TTC549 (cell line): ENCODE data around the gene SLC6A4.
"Not testable (repeated sequence)": the region's sequence is repeated elsewhere in the genome, so short reads cannot be mapped to it uniquely, and the experiment has no call there.

Experiments used
- FAIRE-seq: peaks from 2 replicates; lab custom pipeline; 2012; peaks lifted over from hg19 to GRCh38; lab: Jason Lieb, UNC

Gene SLC6A4

GRCh38 chr17:30219315-30219714, 16.2 kb downstream of the SLC6A4 start:
- no peak for FAIRE-seq

DNA sequence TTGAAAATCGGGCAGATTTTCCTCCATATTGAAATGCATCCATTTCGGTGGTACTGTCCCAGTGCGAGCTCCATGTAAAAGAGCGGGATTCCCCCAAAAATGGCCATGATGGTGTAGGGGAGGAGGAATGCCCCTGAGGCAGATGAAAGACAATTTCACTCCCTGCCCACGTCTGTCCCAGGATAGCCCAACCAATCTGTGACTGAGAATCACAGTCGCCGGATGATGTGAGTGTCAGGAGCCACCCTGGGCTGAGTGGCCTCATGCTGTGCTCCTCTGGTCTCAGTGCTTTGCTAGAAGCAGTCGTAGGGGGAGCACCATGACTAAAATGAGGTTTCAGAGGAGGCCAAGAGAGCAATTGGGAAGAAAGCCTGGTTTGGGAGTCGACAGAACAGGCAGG, 16.7 kb downstream of the SLC6A4 start:
- no peak for FAIRE-seq

DNA sequence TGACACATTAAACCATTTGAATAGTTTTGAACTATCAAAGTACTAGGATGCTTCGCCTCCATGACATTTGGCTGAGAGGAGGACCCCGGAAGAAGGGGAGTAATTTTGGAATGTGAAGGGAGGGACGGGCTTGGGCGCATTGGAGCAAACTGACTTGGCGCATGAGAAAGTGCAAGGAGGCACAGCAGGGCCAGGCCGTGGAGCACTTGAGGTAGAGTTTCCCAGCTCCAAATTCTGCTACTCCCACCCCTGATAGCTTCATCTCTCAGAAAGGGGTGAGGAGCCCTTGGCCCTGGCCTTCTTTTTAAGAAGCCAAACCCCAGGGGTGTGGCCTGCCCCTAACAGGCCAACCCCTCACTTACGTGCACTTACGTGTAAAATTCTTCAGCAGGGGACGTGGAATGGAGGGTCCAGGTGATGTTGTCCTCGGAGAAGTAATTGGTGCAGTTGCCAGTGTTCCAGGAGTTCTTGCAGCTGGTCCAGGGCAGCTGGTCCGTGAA, 17.7 kb downstream of the SLC6A4 start:
- no peak for FAIRE-seq

GRCh38 chr17:30217054-30217453, 18.4 kb downstream of the SLC6A4 start:
- FAIRE-seq, result no peak

DNA sequence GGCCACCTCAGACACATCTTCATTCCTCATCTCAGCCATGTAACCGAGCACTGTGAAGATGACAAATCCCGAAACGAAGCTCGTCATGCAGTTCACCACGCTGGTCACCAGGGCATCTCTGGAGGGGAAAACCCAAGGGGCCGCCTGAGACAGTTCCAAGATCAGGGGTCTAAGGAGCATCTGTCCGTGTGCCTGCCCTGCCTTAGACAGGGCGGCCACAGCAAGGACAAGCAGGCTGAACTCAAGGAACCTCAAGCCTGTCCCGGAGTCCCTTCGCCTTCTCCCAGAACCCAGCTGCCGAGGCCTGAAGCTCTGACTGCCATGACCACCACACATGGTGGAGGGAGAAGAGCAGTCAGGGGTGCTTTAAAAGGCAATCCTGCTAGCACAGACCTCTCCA, 22.7 kb downstream of the SLC6A4 start:
- FAIRE-seq, result no peak

GRCh38 chr17:30211371-30211770, 24.1 kb downstream of the SLC6A4 start:
- FAIRE-seq, result no peak

DNA sequence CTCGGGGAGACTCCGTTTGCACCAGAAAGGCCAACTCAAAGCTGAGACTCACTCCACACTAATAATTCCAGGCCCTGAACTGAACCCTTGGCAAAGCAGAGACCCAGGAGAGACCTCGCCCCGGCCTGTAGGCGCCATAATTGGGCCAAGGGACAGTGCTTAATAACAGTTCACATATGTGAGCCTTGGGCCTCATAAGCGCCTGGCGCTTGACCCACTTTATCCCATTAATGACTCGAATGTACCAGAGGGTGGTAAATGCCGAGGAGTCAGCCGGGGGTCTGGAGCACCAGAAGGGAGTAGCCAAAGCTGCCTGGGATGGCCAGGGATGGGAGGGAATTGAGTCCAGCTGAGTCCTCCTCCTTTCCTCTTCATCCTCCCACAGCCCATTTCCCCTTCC, 24.6 kb downstream of the SLC6A4 start:
- no peak for FAIRE-seq

DNA sequence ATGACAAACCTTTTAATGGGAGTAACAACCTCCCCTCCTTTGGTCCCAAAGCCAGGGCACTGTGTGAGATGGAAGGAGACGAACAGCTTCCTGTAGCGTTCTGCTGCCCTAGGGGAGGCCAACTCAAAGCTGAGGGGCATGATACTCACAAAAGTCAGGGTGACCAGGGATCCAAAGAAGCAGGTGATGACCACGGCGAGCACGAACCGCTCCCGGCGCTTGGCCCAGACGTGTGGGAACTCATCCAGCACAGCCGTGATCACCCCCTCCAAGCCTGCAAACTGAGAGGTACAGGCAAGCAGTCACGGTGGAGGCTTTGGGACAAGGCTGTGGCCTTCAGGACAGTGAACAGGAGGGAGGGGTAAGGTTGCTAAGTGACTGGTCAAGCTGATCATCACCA, 25.1 kb downstream of the SLC6A4 start:
- no peak for FAIRE-seq

DNA sequence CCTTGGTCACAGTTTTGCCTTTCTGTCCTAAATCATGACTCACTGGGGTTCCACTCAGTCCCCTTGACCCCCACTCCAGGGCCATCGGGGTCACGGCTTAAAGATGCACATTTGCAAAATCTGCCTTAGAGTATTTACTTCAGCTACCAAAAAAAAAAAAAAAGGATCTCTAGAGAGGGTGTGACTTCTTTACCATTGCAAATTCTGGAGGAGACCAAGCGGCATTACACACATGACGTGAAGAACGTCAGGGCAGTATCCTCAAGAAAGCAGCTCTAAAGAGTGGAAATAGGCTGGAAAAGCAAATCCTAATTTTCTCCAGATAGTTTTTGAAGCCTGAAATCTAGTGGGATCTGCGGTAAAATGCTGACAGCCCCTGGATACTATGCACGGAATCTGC, 25.6 kb downstream of the SLC6A4 start:
- FAIRE-seq, result no peak

DNA sequence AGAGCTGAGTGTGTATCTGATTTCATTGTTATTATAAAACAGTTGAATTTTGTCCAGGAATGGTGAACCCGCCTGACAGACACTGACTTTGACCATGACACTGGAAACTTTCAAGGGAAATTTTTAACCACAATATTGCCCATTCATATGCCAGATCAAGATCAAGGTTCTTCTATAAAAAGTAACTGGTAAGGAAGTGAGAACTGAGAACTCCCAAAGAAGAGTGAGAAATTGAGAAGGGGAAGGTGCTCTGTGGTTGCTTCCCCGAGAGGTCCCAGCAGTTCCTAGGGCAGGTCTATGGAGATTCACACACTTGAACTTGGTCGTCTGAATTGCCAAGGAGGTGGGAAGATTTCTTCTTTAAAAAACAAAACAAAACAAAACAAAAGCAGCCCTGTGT, 27.3 kb downstream of the SLC6A4 start:
- FAIRE-seq, result no peak

DNA sequence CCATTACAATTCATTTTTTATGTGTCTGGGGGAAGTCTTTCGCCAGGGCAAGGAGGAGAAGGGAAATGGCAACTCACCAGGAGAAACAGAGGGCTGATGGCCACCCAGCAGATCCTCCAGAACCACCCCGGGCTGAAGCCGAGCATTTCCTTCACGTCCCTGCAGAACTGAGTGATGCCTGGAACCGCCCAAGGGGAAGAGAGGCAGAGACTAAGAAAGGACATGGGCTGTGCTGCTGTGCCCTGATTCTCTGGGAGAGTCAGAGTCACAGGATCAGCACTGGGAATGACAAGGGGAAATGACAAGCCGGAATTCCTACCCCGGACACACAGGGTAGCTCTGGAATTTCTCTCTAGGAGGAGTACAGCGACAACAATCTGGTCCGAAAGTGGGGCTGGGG, 27.8 kb downstream of the SLC6A4 start:
- no peak for FAIRE-seq

DNA sequence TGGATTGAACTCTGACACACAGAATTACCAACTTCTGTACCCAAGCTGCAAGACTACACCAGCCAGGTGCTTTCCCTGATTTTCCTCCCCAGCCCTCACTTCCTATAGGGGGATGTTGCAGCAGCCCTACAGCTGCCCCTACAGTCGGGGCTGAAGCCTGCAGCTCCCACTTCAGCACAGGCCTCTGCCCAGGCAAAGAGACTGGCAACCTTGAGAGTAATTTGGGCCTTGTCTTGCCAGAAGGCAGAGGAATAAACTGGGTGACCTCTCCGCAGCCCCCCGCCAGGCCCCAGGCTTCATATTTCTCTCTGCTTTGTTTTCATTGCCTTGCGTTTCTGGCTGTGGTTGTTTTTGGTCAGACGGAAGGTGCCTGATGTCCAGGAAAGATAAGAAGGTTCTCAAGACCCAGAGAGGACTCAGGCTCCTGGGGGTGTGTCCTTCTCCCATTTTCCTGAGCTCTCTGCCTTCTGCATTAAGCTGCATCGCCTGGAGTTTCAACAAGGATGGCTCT, 32.0 kb downstream of the SLC6A4 start:
- FAIRE-seq, result no peak

DNA sequence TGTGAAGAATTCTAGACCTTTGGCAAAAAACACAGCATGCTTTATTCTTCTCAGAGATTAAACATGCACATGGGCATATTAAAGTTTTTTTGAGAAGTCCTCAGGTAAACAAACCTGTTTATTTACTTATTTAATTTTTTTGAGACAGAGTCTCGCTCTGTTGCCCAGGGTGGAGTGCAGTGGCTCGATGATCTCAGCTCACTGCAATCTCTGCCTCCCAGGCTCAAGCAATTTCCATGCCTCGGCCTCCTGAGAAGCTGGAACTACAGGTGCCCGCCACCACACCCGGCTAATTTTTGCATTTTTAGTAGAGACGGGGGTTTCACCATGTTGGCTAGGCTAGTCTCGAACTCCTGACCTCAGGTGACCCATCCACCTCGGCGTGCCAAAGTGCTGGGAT, 34.8 kb downstream of the SLC6A4 start:
- not testable (repeated sequence) for FAIRE-seq

DNA sequence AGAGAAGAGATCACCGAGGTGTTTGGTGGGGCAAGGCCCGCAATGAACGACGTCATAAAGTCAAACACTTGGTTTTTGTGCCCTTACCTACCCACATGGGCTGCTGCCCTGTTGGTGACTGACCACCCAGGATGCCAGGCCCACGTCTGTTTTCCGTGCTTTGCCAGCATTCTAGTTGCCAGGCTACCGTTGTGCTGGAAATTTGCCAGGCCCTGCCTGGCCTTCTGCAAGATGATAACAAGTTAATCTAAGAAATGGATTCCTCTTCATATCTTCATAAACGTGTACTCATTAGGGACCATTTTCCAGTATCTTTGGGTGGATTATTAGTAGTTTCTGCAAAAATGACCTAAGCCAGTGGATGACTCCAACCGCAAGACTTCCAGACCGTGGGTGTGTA, 35.4 kb downstream of the SLC6A4 start:
- no peak for FAIRE-seq

- FAIRE-seq, result no peak
Observed at GRCh38 chr17:30199600-30199999, 35.9 kb downstream of the SLC6A4 start.

- FAIRE-seq, result no peak
Observed at GRCh38 chr17:30197416-30197815, 38.1 kb downstream of the SLC6A4 start.

GRCh38 chr17:30196504-30196903, 39.0 kb downstream of the SLC6A4 start:
- no peak for FAIRE-seq

DNA sequence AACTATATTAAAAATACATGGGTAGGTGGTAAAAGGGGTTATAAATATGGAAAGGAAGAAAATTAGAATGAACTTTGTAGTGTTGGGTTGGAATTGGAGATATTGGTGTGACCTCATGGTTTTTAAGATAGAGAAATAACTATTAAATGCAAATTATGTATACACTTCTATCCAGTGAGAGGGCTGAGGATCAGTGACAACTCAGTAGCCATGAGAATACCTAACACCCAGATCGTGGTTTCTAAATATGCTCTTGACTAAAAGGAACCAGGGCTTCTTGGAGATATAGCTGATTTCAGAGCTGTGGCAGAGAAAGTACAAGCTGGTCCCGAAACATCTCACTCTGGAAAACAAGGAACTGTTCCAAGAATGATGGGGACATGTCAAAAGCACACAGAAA, 44.4 kb downstream of the SLC6A4 start:
- no peak for FAIRE-seq

GRCh38 chr17:30188211-30188939, 47.1 kb downstream of the SLC6A4 start:
- FAIRE-seq, result no peak

DNA sequence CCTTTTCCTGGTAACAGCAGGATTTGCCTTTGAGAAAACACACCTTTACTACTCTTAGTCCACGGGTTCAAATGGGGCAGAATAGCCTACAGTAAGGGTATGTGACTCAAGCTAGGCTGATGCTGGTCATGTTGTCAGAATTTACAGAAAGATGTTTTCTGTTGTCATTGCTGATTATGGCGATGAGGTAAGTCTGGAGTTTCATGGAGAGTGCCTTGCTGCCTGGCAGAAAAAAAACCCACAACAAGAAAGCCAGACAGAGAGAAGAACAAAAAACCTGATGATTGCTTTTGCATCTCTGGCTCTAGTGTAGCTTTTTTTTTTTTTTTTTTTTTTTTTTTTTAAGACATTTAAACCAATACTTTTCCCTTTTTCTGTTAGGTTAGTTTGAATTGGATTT, 47.9 kb downstream of the SLC6A4 start:
- no peak for FAIRE-seq

- no peak for FAIRE-seq
Observed at GRCh38 chr17:30186761-30187160, 48.7 kb downstream of the SLC6A4 start.

DNA sequence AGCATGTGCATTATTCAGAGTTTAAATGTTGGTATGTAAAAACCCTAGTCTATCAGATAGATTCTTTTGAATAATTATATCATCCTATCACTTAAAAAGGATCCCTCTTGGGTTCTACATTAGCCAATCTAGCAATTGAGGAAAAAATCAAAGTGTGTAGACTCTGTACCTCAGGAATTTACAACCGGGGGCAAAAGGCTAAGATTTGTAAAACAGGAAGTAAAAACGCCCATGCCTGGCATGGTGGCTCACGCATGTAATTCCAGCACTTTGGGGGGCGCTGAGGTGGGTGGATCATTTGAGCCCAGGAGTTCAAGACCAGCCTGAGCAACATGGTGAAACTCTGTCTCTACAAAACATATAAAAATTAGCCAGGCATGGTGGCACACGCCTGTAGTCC, 58.6 kb downstream of the SLC6A4 start:
- FAIRE-seq, result no peak

GRCh38 chr17:30174556-30174955, 60.9 kb downstream of the SLC6A4 start:
- no peak for FAIRE-seq

DNA sequence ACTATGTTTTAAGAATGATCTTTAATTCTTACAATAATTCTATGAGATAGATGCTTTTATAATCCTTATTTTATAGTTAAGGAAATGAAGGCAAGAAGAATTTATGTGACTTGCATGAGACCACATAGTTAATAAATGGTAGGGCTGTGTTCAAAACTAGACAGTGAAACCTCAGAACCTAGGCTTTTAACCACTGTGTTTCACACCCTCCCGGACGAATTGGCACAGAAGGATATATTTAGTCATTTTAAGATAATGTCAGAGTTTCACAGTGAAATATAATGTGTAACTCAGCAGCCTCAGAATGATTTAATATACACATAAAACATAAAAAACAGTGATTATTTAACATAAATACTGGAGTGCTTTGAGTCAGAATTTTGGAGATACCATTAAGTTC, 61.8 kb downstream of the SLC6A4 start:
- no peak for FAIRE-seq
